Lung (tissue), 16 donors: ENCODE data around the gene PLEKHG2. TPM values are rescaled to one million over a fixed set of nuclear protein-coding genes. Genes with fewer than 3 reads are reported as not detected.

Source experiments
- ATAC-seq: fragments of 200-7000 bp; cut with Tn5 transposase; one replicate; pipeline ENCODE4 v1.9.1; 2020; ENCODE audit warnings: moderate number of reproducible peaks; ENCODE audit not compliant: insufficient read depth, low FRiP score
- DNase-seq, 3 donors: peaks; one replicate each; pipeline ENCODE4 v3.0.0-alpha.2; 2013 to 2017
- H3K27ac ChIP-seq, 2 donors: one replicate each; pipeline ENCODE4 v1.5.1; 2013; ENCODE audit warnings: mild to moderate bottlenecking in 2 of 2, moderate library complexity in 2 of 2, control low read depth in 1 of 2, inconsistent platforms in 1 of 2, low read depth in 1 of 2, low read length in 1 of 2
- H3K27me3 ChIP-seq, 3 donors: one replicate each; pipeline ENCODE4 v1.5.1; 2013; ENCODE audit warnings: low read length in 2 of 3; ENCODE audit not compliant: control insufficient read depth in 3 of 3, insufficient read depth in 3 of 3
- H3K36me3 ChIP-seq, 4 donors: one replicate each; pipeline ENCODE4 v1.5.1; 2013; ENCODE audit warnings: low read length in 4 of 4, mild to moderate bottlenecking in 1 of 4, moderate library complexity in 1 of 4; ENCODE audit not compliant: control insufficient read depth in 4 of 4, insufficient read depth in 4 of 4
- H3K4me1 ChIP-seq, 5 donors: one replicate each; pipeline ENCODE4 v1.5.1; 2013; ENCODE audit warnings: low read length in 5 of 5, mild to moderate bottlenecking in 2 of 5, moderate library complexity in 1 of 5; ENCODE audit not compliant: control insufficient read depth in 5 of 5, insufficient read depth in 5 of 5
- H3K4me3 ChIP-seq: one replicate; pipeline ENCODE4 v1.5.1; 2013; ENCODE audit warnings: mild to moderate bottlenecking, control low read depth, moderate library complexity
- H3K9ac ChIP-seq, 2 donors: one replicate each; pipeline ENCODE4 v1.5.1; 2013; ENCODE audit warnings: low read length in 2 of 2, control low read depth in 1 of 2; ENCODE audit not compliant: insufficient read depth in 1 of 2
- H3K9me3 ChIP-seq, 4 donors: one replicate each; pipeline ENCODE4 v1.5.1; 2013; ENCODE audit warnings: low read length in 3 of 4, mild to moderate bottlenecking in 1 of 4, moderate library complexity in 1 of 4; ENCODE audit not compliant: control insufficient read depth in 4 of 4, insufficient read depth in 3 of 4
- CTCF ChIP-seq: IDR thresholded peaks from 2 replicates; pipeline ENCODE4 v1.5.1; 2012; ENCODE audit warnings: mild to moderate bottlenecking; ENCODE audit errors: control extremely low read depth, extremely low read depth
- WGBS, 2 donors: extraction: QIAGEN DNeasy Blood & Tissue Kit; methylation state at CpG; one replicate each; pipeline ENCODE4 v1.1.7; 2013; 5-methylcytosine and 5-hydroxymethylcytosine counted together
- long read RNA-seq, 5 donors: transcript quantifications; one replicate each; lab custom pipeline, GENCODE V29; 2026
- polyA plus RNA-seq, 2 donors: library from polyadenylated mRNA; stranded (reverse); fragments of 200-250 nt; gene quantifications; one replicate each; pipeline ENCODE4 v1.2.1, GENCODE V29; 2013
- total RNA-seq, 2 donors: library from RNA; depleted of rRNA in 1 of 2; stranded (reverse); fragments of >200 nt in 1 of 2; gene quantifications; one replicate each; pipeline ENCODE4 v1.2.1, GENCODE V29; 2014 to 2021
- donor health status: control.
- donor health status: control.
- donor health status: Bipolar disorder and iron deficiency.
- donor health status: healthy.
- donor health status: DM: yes; HTN: yes; CAD: no.

Gene PLEKHG2
- total RNA-seq, result 10 to 100 TPM; 33.4 to 52.7 TPM
- 10 to 100 TPM; 15.5 to 20.9 TPM for polyA plus RNA-seq
- long read RNA-seq, donor 1, transcript PLEKHG2-207 (2 exons, 720 nt), result major isoform, 5 of 4,735 reads
- long read RNA-seq, donor 1, partial matches to known transcripts, result 466 of 4,735 reads
- long read RNA-seq, donor 1, other reads (novel, unspliced or antisense), result 4,264 of 4,735 reads
- long read RNA-seq, donor 2, partial matches to known transcripts, result 6 of 6 reads
- long read RNA-seq, donor 2, other reads (novel, unspliced or antisense), result 0 of 6 reads
- long read RNA-seq, donor 3, partial matches to known transcripts, result 769 of 3,560 reads
- long read RNA-seq, donor 3, other reads (novel, unspliced or antisense), result 2,789 of 3,560 reads
- long read RNA-seq, donor 4, partial matches to known transcripts, result 14 of 18 reads
- long read RNA-seq, donor 4, other reads (novel, unspliced or antisense), result 0 of 18 reads
- long read RNA-seq, donor 5, transcript PLEKHG2-207 (2 exons, 720 nt), result major isoform, 5 of 50 reads
- long read RNA-seq, donor 5, partial matches to known transcripts, result 44 of 50 reads
- long read RNA-seq, donor 5, other reads (novel, unspliced or antisense), result 0 of 50 reads

- H3K36me3 ChIP-seq, result peaks cover 3 to 25% (median 14%) of the 10 kb centered on the region in 4 donors
- peak within 1 kb of the TSS; percentile 56 for H3K4me3 ChIP-seq
- peak; percentile 99 to 100 (median 100) for DNase-seq
- peak within 1 kb of the TSS; percentile 97 to 100 for H3K27ac ChIP-seq
- ATAC-seq, result peak; percentile 49
- peak within 1 kb of the TSS; percentile 73 to 88 for H3K9ac ChIP-seq
- no peaks in the 10 kb centered on the region for H3K9me3 ChIP-seq
- H3K4me1 ChIP-seq, result peaks cover 0 to 61% (median 14%) of the 10 kb centered on the region in 5 donors
- H3K27me3 ChIP-seq, result no peaks in the 10 kb centered on the region
- peak; percentile 50 for TF ChIP-seq CTCF
- 0% methylated on average over 59 to 60 of the region's 60 CpGs for WGBS, 2 donors
Measured at GRCh38 chr19:39412100-39412866, at the start of gene PLEKHG2. TSS of gene PLEKHG2 (plus strand) at chr19:39412669. CDS start at chr19:39414087, 1,418 bp downstream.

- Histone ChIP-seq H3K36me3 (peaks cover 13 to 35% (median 24%) of the 10 kb centered on the region in 4 donors), H3K27me3 (no peaks in the 10 kb centered on the region), H3K4me1 (peaks cover 0 to 6% (median 0%) of the 10 kb centered on the region in 5 donors), H3K9me3 (no peaks in the 10 kb centered on the region), H3K9ac (no peak overlapping the region), H3K4me3 (no peak overlapping the region), H3K27ac (peak overlapping the region in 1 of 2 donors; percentile 39)
- 72 to 83% methylated on average over 6 of the region's 6 CpGs for WGBS, 2 donors
- ATAC-seq, result peak; percentile 68
- TF ChIP-seq CTCF, result no peak
- DNase-seq, result no peak
Measured at GRCh38 chr19:39362682-39363657, 49.5 kb upstream of the PLEKHG2 start.

- DNase-seq (peak in 1 of 3 donors; percentile 9), ATAC-seq (no peak)
- H3K27me3 ChIP-seq, result no peaks in the 10 kb centered on the region
- 81 to 87% methylated on average over 5 of the region's 5 CpGs for WGBS, 2 donors
- peaks cover 9 to 29% (median 19%) of the 10 kb centered on the region in 4 donors for H3K36me3 ChIP-seq
- H3K4me3 ChIP-seq, result no peak overlapping the region
- peaks cover 0 to 6% (median 0%) of the 10 kb centered on the region in 5 donors for H3K4me1 ChIP-seq
- no peak overlapping the region for H3K27ac ChIP-seq
- H3K9ac ChIP-seq, result no peak overlapping the region
- TF ChIP-seq CTCF, result no peak
- no peaks in the 10 kb centered on the region for H3K9me3 ChIP-seq
Measured at GRCh38 chr19:39363901-39364457, 48.5 kb upstream of the PLEKHG2 start.
